WTC11 (cell line): ENCODE measurements around the gene AP1S1. TPM values are rescaled to one million over a fixed set of nuclear protein-coding genes. Genes with fewer than 3 reads are reported as not detected.

Experiments
- ATAC-seq: fragments of 200-7000 bp; cut with Tn5 transposase; 2 replicates; pipeline ENCODE4 v1.10.0; 2021; ENCODE audit warnings: mild to moderate bottlenecking, moderate library complexity
- CTCF ChIA-PET: fragments of 300-600 bp; sonication (Branson Sonifier 250); formaldehyde crosslinking; loops from one replicate; lab custom pipeline; 2021; ENCODE audit warnings: antibody characterized with exemption; lab: Charles Lee
- POLR2A ChIA-PET: fragments of 350-600 bp; sonication (Branson Sonifier 250); formaldehyde crosslinking; loops from one replicate; lab custom pipeline; 2021; ENCODE audit warnings: antibody characterized with exemption; lab: Charles Lee
- DNase-seq: peaks from one replicate; pipeline ENCODE4 v3.0.0; 2021; ENCODE audit warnings: low spot score
- H3K27ac Mint-ChIP-seq: 2 replicates; pipeline ENCODE4 v1.8.0; 2021; ENCODE audit warnings: mixed read lengths
- H3K27me3 Mint-ChIP-seq: 2 replicates; pipeline ENCODE4 v1.8.0; 2021; ENCODE audit warnings: low read depth, mild to moderate bottlenecking, moderate library complexity, mixed read lengths
- H3K36me3 Mint-ChIP-seq: 2 replicates; pipeline ENCODE4 v1.8.0; 2021; ENCODE audit warnings: mixed read lengths
- H3K4me1 Mint-ChIP-seq: 2 replicates; pipeline ENCODE4 v1.8.0; 2022; ENCODE audit warnings: mixed read lengths
- H3K4me3 Mint-ChIP-seq: 2 replicates; pipeline ENCODE4 v1.8.0; 2021; ENCODE audit warnings: mild to moderate bottlenecking, moderate library complexity, mixed read lengths
- H3K9me3 Mint-ChIP-seq: 2 replicates; pipeline ENCODE4 v1.8.0; 2021; ENCODE audit warnings: mixed read lengths
- ATF2 ChIP-seq: sonication (generic); formaldehyde crosslinking; IDR thresholded peaks from 2 replicates; pipeline ENCODE4 v1.8.1; 2022; ENCODE audit warnings: low read depth, missing genetic modification reagents, borderline replicate concordance
- E2F4 ChIP-seq: sonication (generic); formaldehyde crosslinking; IDR thresholded peaks from 2 replicates; pipeline ENCODE4 v1.8.1; 2022; ENCODE audit warnings: low read depth, mild to moderate bottlenecking, moderate library complexity, missing genetic modification reagents, borderline replicate concordance
- ETV6 ChIP-seq: sonication (generic); formaldehyde crosslinking; IDR thresholded peaks from 2 replicates; pipeline ENCODE4 v1.8.1; 2022; ENCODE audit warnings: mild to moderate bottlenecking, missing genetic modification reagents
- FOXP1 ChIP-seq: sonication (generic); formaldehyde crosslinking; IDR thresholded peaks from 2 replicates; pipeline ENCODE4 v1.8.0; 2022; ENCODE audit warnings: missing genetic modification reagents, mild to moderate bottlenecking, moderate library complexity, borderline replicate concordance
- GABPB1 ChIP-seq: sonication (generic); formaldehyde crosslinking; IDR thresholded peaks from 2 replicates; pipeline ENCODE4 v1.8.1; 2023; ENCODE audit warnings: mild to moderate bottlenecking, missing genetic modification reagents
- HMGXB4 ChIP-seq: sonication (generic); formaldehyde crosslinking; IDR thresholded peaks from 2 replicates; pipeline ENCODE4 v1.8.1; 2023; ENCODE audit warnings: mild to moderate bottlenecking, moderate library complexity, missing genetic modification reagents
- IRF1 ChIP-seq: sonication (generic); formaldehyde crosslinking; IDR thresholded peaks from 2 replicates; pipeline ENCODE4 v1.8.0; 2023; ENCODE audit warnings: missing genetic modification reagents
- JAZF1 ChIP-seq: fragments of 250-450 bp; sonication (Bioruptor Pico); IDR thresholded peaks from 2 replicates; pipeline ENCODE4 v1.9.0; 2021; ENCODE audit warnings: moderate library complexity, mild to moderate bottlenecking, inconsistent platforms
- KAT7 ChIP-seq: sonication (generic); formaldehyde crosslinking; IDR thresholded peaks from 2 replicates; pipeline ENCODE4 v1.8.1; 2023; ENCODE audit warnings: missing genetic modification reagents, mild to moderate bottlenecking, borderline replicate concordance
- NFE2L1 ChIP-seq: sonication (generic); formaldehyde crosslinking; IDR thresholded peaks from 2 replicates; pipeline ENCODE4 v1.8.1; 2023; ENCODE audit warnings: missing genetic modification reagents
- NFYB ChIP-seq: sonication (generic); formaldehyde crosslinking; conservative IDR thresholded peaks from 2 replicates; pipeline ENCODE4 v1.8.0; 2022; ENCODE audit warnings: low read depth, missing genetic modification reagents
- SMAD4 ChIP-seq: sonication (generic); formaldehyde crosslinking; IDR thresholded peaks from 2 replicates; pipeline ENCODE4 v1.8.0; 2022; ENCODE audit warnings: mild to moderate bottlenecking, missing genetic modification reagents
- ZNF232 ChIP-seq: sonication (generic); formaldehyde crosslinking; IDR thresholded peaks from 2 replicates; pipeline ENCODE4 v1.8.0; 2022; ENCODE audit warnings: mild to moderate bottlenecking, missing genetic modification reagents
- ZNF281 ChIP-seq: sonication (generic); formaldehyde crosslinking; IDR thresholded peaks from 2 replicates; pipeline ENCODE4 v1.8.0; 2023; ENCODE audit warnings: mild to moderate bottlenecking, missing genetic modification reagents
- ZNF423 ChIP-seq: fragments of 250-450 bp; sonication (Bioruptor Pico); IDR thresholded peaks from 2 replicates; pipeline ENCODE4 v2.1.2; 2022; ENCODE audit warnings: mild to moderate bottlenecking, moderate library complexity
- total RNA-seq: library from RNA; stranded (reverse); gene quantifications from 3 replicates; pipeline ENCODE4 v1.2.3, GENCODE V29; 2021

Gene AP1S1
- total RNA-seq, 1 experiment from 2014 or later, result 60.7 TPM

GRCh38 chr7:101200504-101200861 lies 46.2 kb downstream of the AP1S1 start:
- POLR2A ChIA-PET, result interaction anchor here (0.6 to 1.6 kb wide), 6 partner anchors 16 to 56 kb away, joined by 3 to 5 read pairs (median 4); partner anchors contain the start of genes PLOD3 and VGF
- H3K4me3 Mint-ChIP-seq, result peak overlapping the region; percentile 72
- H3K36me3 Mint-ChIP-seq, result no peaks in the 10 kb centered on the region
- ATAC-seq, result peak; percentile 5; the same call in 1 of the 2 replicates
- H3K4me1 Mint-ChIP-seq, result peaks cover 28% of the 10 kb centered on the region
- no peak for DNase-seq
- no peaks in the 10 kb centered on the region for H3K9me3 Mint-ChIP-seq
- no peak for TF ChIP-seq ZNF281
- TF ChIP-seq JAZF1 (CRISPR knock-in tag), result no peak
- TF ChIP-seq FOXP1 (CRISPR knock-in tag), result 0 out of 2 replicates have a peak, but pooled peaks have one; percentile 17
- TF ChIP-seq HMGXB4 (CRISPR knock-in tag), result no peak
- TF ChIP-seq ETV6 (CRISPR knock-in tag), result 0 out of 2 replicates have a peak, but pooled peaks have one; percentile 21
- TF ChIP-seq, all 79 proteins: peak for 2
- no peak overlapping the region for H3K27ac Mint-ChIP-seq
- CTCF ChIA-PET, result interaction anchor here (1.0 to 5.3 kb wide), 9 partner anchors 8 to 106 kb away, joined by 4 to 57 read pairs (median 7); partner anchors contain the start of genes PLOD3, SERPINE1 and ZNHIT1
- H3K27me3 Mint-ChIP-seq, result peaks cover 16% of the 10 kb centered on the region

- H3K9me3 Mint-ChIP-seq, result no peaks in the 10 kb centered on the region
- POLR2A ChIA-PET, result interaction anchor here (0.9 to 1.6 kb wide), 3 partner anchors 16 to 29 kb away, joined by 4 to 5 read pairs (median 4); partner anchors contain the start of gene PLOD3
- H3K4me3 Mint-ChIP-seq, result peak within 1 kb of the TSS; percentile 72
- DNase-seq (peak; percentile 54), ATAC-seq (peak; percentile 38)
- TF ChIP-seq GABPB1 (CRISPR knock-in tag) (peak; percentile 60), NFE2L1 (CRISPR knock-in tag) (no peak), ETV6 (CRISPR knock-in tag) (0 out of 2 replicates have a peak, but pooled peaks have one; percentile 5), FOXP1 (CRISPR knock-in tag) (0 out of 2 replicates have a peak, but pooled peaks have one; percentile 8), ZNF232 (CRISPR knock-in tag) (no peak), ATF2 (CRISPR knock-in tag) (no peak), NFYB (CRISPR knock-in tag) (no peak), E2F4 (CRISPR knock-in tag) (no peak), SMAD4 (no peak), IRF1 (CRISPR knock-in tag) (no peak), ZNF423 (CRISPR knock-in tag) (peak; percentile 80), KAT7 (CRISPR knock-in tag) (no peak)
- no peaks in the 10 kb centered on the region for H3K36me3 Mint-ChIP-seq
- H3K27me3 Mint-ChIP-seq, result peaks cover 16% of the 10 kb centered on the region
- H3K4me1 Mint-ChIP-seq, result peaks cover 28% of the 10 kb centered on the region
- H3K27ac Mint-ChIP-seq, result peak within 1 kb of the TSS; percentile 76
- CTCF ChIA-PET, result interaction anchor here (0.6 to 5.3 kb wide), 13 partner anchors 9 to 302 kb away, joined by 3 to 57 read pairs (median 5); partner anchors contain the start of genes FIS1, PLOD3, SERPINE1 and ZNHIT1
Measured at GRCh38 chr7:101200862-101201599, 46.8 kb downstream of the AP1S1 start, which contains the start of gene MOGAT3. TSS of gene MOGAT3 (minus strand) at chr7:101201036. CDS start at chr7:101200854, 182 bp downstream.
